Measurements from ENCODE around the gene SPATA13.

SPATA13 gene

DNA sequence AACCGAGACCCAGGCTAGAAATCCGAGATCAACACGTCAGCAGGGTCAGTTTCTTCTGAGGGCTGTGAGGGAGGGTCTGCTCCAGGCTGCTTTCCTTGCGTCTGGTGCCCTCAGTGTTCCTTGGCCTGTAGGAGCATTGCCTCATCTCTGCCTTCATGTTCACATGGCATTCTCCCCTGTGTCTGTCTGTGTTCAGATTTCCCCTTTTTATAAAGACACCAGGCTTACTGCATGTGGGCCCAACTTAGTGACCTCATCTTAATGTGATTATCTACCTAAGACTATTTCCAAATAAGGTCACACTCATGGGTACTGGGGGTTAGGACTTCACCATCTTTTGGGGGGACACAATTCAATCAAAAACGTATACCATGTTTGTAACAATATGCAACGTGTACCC is 91.6 kb downstream of the SPATA13 start:
- DNase-seq (ENCODE audit: low read depth) = no peak

DNA sequence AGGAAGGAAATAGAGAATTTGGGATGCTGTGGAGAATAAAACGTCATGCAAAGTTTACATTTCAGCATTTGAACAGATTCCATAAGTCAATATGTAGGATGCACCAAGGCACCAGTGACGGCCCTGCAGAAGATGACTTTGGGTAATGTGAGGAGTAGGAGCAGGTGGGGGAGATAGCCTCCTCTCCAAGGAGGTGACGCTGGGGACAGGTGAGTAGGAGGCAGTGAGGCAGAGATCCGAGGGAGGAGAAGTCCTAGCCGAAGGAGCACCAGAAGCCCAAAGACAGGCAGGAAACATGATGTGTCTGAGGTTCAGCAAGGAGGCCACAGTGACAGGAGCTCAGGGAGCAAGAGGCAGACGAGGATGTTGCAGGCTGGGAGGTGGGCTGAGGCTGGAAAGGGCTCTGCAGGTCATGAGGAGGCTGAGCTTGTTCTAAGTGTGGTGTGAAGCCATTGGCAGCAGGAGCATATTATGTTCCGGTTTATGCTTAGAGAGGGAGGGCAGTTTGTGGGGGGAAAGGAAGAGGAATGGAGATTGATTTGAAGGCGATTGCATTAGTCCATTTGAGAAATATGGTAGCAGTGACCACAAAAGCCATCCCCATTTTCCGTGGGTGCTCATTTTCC is 93.1 kb downstream of the SPATA13 start:
- no peak for DNase-seq (ENCODE audit: low read depth)

DNA sequence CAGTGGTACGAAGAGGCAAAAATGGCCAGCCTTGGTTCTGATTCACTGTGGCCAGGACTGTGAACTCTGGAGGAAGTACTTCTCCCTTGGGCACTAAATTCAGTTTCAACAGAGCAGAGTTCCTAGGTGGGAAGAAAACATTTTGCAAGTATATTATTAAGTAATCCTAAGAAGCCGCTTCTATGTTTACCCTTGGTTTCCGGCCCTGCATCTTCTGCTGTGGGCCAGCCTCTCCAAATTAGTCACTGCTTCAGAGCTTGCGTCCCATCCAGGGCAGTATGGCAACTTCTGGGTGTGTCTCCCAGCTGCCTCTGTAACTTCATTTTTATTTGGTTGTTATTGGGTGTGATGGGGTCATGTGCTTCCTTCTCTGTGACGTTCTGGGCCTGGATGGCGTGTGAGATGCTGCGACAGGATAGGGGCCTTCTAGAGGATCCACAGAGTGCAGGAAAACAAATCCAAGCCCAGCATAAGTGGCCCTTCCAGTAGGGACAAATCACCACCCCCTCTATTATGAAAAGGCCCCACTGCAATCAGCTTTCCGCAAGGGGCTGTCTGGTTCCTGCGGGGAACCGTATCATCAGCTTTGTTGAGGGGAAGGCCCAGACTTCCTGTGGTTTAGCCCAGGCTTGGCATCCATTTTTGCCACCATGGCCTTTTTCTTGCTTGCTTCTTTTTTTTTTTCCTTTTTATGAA is 93.8 kb downstream of the SPATA13 start:
- DNase-seq (ENCODE audit: low read depth) = no peak

DNA sequence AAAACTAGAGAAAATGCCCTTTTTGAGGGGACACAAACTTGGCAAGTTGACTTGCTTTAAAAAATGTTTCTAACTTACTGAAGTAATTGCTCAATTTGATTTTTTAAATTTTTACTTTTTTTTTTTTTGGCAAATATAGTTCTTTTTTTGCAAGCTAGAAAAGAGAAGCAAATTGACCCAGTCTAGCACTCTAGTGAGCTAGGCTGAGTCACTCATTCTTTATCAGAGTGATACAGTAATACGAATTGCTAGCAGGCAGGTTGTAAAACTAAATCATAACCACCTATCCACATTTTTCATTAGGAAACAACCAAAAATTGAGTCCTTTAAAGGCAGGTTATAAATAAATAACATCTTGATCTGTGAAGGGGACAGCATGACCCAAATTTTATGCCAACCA is 97.0 kb downstream of the SPATA13 start:
- no peak for DNase-seq (ENCODE audit: low read depth)

DNA sequence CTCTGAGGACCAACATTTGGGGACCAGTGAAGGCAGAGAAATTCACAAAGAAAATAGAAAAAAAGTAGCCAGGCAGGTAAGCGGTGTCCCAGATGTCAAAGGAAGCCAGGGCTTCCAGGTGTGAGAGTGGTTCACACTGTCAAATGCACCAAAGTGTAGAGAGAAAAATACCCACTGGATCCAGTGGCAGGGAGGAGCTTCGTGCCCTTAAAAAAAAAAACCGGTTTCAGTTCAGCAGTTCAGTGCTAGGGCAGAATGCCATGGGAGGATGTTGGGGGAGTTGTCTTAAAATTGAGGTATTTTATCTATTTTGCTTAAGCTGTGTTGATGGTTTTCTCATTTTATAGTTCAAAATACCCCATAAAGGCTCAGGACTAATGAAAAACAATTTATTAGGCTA is 101.0 kb downstream of the SPATA13 start:
- no peak for DNase-seq (ENCODE audit: low read depth)

DNA sequence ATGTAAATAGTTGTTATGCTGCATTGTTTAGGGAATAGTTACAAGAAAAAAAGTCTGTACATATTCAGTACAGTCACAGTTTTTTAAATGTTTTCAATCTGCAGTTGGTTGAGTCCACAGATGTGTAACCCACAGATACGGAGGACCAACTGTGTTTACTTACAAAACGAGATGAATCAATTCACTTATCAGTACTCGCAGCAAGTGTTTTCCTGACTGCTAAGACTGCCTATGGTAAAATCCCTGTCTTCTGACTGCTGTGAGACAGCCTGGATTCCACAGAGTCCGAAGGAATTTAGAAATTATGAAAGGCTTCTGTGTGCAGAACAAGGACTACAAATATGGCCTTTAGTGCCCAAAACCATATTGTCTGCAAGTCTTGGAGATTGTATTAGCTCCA is 103.1 kb downstream of the SPATA13 start:
- DNase-seq (ENCODE audit: low read depth) = no peak

DNA sequence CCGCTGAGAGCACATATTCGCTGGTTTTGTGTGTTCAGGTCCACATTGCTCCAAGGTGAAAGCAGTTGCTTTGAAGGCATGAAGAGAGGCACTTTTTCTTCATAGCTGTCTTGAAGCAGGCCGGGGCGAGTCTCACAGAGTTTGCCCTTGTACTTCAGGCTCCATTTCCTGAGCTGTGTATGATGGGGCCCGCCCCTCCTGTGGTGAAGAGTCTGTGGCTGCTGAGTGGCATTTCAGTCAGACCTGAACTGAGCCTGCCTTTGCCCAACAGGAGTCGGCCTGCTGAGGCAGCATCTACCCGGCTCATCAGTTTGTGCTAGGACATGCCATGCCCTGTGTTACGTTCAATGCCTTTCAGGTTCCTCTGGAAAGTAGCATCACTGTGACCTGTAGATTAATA is 104.5 kb downstream of the SPATA13 start:
- peak; percentile 59 for DNase-seq (ENCODE audit: low read depth)

DNA sequence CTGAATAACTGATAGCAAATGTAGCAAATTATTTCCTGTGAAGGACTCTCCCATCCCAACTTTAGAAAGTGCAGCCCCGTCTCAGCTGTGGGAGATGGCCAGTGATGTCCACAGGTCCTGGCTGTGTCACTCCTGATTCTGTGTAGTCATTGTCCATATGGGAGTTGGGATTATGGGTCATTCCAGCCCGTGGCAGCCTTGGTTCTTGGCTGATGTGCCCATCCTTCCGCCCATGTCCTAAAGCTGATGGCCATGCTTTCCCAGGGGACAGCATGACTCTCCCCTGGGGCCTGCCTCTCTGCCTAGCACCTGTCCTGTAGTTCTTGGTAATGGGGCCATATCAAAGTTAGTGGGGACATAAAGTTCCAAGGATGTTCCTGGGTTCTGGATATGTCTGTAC is 104.9 kb downstream of the SPATA13 start:
- DNase-seq (ENCODE audit: low read depth) = no peak

DNA sequence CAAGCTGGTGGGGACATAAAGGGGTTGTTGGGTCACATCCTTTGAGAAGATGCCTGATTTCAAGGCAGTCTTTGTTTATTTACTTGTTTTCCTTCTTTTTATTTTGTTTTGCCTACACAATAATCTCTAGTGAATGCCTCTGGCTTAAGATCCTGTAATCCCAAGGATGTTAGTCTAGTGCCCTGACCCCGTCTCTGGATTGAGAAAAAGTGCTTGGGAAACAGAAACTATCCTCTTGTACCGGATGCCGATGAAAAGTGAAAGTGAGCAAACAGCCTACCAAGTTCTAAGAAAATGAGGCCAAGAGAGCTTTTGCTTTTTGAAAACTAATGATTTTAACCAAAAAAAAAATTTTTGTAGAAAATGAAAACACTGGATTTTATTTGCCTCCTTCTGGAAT is 106.8 kb downstream of the SPATA13 start:
- DNase-seq (ENCODE audit: low read depth) = no peak

DNA sequence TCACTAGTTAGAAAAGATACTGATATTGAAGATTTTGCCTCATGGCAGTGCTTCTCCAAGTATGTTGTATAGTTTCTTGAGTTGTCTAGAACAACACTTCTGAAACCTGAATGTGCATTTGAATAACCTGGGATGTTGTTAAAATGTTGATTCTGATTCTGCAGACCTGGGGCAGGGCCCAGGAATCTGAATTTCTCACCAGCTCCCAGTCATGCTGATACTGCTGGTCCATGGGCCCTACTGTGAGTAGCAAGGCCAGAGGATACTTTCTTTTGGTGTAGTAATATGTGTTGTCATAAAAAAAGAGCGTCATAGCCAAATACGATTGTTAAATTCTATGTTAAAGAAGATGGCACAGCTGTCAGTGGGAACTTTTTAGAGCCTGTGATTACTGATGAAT is 107.3 kb downstream of the SPATA13 start:
- DNase-seq (ENCODE audit: low read depth) = no peak

DNA sequence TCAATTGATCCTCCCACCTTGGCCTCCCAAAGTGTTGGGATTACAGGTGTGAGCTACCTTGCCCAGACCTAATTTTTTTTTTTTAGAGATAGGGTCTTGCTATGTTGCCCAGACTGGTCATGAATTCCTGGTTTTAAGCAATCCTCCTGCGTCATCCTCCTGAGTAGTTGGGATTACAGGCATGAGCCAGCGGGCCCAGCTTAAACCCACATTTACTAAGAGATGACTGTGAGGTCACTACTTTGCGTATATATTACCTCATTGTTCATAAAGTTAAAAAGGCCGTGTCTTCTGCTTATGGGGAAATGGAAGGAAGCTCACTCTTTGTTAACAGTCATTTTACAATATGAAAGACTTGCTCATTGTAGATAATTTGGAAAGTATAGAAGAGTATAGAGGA is 109.3 kb downstream of the SPATA13 start:
- DNase-seq (ENCODE audit: low read depth) = no peak

DNA sequence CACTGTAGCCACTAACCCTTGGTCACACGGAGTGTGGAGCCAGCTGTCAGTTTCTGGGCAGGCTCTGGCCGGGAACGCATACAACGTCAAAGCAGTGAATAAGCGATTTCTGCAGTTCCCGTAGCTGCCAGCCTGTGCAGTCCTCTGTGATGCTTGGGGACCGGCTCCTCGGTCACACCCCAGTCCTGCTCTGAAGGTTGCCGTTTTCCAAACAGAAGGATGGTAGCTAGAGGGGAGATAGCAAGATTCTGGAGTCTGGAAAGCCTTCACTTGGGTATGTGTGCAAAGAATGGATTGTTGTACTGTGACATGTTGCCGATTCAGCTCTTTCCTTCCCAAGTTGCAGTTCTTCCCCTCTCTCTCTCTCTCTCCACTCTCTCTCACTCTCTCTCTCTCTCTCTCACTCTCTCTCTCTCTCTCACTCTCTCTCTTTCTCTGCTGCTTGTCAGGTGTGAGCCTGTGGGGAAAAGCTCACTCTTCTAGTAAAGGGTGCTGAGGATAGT is 110.2 kb downstream of the SPATA13 start:
- DNase-seq (ENCODE audit: low read depth) = no peak

DNA sequence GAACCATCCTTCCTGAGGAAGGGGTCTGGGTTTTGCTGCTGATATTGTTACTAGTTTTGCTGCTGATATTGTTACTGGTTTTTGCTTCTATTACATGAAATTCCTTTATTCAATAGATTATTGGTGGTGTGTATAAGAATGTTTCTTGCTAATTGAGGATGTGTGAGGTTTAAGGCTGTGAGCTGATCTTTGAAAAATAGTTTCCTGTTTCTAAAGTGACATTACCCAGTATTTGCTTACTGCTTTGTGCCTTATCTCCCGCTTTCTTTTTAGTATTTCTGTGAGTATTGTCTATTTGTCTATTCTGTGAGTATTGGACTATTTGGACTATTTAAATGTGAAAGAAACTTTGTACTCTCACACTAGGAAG is 110.7 kb downstream of the SPATA13 start:
- no peak for DNase-seq (ENCODE audit: low read depth)

DNA sequence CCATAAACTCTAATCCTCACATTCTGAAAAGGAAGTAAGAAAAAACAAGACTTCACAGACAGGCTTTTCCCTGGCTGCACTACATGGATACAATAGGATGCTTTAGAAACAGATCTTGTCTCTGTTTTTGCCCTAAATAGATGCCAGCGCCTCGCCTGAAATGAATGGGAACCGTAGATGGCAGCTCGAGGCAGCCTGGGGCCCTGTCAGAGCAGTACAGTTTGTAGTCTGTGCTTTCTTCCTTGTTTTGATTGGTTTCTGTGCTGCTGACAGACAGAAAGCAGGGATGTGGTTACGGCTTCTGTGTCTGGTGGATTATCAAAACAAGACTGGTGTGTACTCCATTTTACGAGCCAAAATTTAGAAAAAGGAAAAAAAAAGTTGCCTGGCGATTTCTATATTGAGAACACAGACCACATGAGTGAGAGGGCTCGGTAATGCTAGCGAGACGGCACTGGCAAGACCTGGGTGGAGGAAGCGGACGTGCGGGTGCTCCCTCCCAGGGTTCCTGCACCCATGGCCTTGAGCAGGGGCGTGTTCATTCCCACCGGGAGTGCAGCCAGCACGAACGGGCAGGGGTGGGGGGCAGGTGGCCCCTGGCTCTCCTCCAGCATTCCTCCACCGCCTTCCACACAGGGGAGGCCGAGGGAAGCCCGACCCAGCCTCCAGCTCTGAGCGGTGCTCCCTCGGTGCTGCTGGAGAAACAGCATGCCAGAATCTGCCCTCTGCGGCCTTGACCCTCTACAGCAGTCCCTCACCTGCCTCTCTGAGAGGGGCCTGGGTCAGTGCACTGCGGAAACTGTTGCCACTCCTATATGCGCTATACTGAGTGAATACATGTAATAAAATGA is 111.3 kb downstream of the SPATA13 start:
- DNase-seq (ENCODE audit: low read depth) = no peak

DNA sequence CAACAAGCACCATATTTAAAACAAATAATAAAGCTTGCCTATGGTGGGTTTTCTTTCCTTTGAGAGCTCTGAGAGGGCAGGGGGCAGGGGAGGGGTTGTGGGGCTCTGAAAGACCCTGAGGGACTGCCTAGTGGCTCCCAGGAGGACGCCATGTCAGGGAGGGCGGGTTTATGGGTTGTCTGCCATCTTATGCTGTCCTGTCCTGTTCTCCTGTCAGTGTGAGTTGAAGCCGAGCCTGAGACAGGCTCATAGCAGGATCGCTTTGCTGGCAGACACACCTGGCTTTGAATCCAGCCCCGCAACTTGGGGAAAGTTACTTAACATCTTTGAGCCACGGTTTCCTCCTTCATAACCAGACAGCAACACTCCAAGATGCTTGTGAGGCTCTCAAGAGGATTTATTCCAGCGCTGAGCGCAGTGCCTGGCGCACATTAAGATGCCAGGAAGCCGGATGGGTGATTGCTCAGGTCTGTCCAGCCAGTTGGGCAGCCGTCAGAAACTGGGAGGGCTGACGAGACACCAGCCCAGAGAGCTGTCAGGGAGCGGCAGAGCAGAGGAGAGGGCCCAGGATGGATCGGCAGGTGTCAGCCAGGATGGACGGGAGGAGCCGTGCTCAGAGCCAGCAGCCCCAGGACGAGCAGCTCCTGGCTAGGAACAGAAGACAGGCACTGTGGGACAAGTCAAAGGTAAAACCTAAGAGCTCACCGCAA is 112.1 kb downstream of the SPATA13 start:
- no peak for DNase-seq (ENCODE audit: low read depth)

DNA sequence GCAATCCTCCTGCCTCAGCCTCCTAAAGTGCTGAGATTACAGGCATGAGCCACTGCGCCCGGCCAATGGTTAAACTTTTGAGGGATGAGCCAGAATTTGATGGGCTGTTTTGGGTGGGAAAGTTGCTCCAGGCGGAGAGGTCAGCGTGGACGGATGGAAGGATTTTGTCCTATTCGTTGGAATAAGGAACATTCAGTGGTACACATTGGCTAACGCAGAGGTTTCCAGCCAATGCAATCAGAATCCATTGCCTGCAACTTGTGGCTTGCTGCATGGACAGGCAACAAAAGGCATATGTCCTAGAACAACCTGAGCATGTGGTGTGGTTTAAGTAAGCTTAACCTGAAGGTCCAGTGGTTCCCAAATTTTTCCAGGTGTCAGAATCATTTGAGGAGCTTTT is 113.4 kb downstream of the SPATA13 start:
- DNase-seq (ENCODE audit: low read depth) = no peak

DNA sequence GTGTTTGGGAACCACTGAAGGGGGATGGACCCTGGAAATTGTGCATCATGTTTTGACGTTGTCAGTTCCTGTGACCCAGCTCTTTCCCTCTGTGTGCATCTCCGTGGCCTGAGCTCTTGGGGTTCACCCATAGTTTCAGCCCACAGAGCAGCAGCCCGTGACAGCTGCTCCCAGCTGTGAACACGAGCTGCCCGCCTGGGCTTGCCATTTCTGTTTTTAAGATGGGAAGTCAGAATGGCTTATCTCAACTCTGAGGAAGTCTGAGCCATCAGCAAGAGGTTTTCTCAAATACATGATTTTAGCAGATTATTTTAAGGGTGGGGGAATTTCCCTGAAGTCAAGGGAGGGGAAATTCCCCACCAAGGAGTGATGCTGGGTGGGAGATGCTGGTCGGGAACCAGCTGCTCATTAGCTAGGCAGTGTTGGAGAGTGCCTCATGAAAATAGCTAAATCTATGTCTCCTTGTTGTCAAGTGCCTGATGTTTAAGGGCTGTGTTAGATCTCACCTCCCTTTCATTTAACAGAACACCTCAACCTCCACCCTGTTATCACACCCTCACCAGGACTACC is 114.0 kb downstream of the SPATA13 start:
- DNase-seq (ENCODE audit: low read depth) = peak; percentile 44

DNA sequence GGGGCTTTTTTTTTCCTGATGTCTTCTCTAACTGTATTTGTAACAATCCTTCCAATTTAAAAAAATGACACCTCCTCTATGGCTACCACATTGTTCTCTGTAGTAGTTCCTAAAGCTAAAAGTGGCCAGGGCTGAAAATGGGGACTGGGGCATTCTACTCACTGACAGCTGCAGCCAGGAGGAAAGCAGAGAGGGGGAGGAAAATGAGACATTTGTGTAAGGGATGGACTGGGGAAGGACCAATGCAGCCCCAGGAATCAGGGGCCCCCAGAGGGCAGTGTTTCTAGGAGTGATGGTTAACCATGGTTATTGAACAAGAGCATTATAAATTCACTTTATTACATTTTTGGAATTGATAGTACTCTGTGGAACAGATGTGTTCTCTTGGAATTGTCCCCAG is 114.5 kb downstream of the SPATA13 start:
- no peak for DNase-seq (ENCODE audit: low read depth)

DNA sequence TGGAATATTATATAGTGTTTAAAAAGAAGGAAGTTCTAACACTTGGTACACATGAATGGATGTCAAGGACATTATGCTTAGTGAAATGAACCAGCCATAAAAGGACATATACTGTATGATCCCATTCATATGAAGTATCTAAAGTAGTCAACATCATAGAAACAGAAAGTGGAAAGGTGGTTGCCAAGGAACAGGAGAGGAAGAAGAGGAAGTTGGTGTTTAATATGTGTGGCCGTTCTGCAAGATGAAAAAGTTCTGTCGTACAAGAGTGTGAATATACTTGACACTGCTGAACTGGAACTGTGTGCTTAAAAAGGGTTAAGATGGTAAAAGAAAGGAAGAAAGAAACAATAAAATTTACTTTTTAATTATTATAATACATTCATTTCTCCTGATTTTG is 115.8 kb downstream of the SPATA13 start:
- no peak for DNase-seq (ENCODE audit: low read depth)

DNA sequence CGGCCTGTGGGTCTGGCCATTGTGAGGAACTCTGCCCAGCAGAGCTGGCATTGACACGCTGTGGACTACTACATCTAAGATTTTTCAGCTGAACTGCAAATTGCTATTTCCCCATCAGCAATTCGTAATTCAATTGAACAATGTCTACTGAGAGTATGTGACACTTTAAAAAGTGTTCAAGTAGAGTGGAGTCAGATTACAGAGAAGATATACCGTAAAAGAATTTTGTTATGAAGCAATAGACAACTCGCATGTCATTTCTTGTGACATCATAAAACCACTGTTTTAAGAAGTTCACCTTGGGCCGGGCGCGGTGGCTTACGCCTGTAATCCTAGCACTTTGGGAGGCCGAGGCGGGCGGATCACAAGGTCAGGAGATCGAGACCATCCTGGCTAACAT is 116.3 kb downstream of the SPATA13 start:
- no peak for DNase-seq (ENCODE audit: low read depth)

DNA sequence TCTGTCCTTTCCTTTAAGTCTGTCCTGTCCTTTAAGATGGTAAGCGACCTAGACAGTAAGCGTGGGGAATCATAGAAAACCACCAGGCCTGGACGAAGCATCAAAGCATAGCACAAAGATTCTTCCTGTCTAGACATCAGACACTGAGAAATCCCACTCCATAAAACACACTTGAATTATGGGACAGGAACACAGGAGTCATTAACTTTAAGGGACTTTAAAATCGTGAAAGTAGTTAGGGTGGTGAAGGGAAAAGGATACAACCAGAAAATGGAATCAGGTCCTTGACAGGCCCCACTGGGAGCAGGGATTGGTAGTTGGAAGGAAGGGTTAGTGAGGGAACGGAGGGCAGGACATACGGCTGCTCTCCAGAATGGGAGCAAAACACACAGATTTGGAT is 117.2 kb downstream of the SPATA13 start:
- no peak for DNase-seq (ENCODE audit: low read depth)
